ENCODE results near the gene VSTM1. TPM values are rescaled to one million over a fixed set of nuclear protein-coding genes. Genes with fewer than 3 reads are reported as not detected.

The VSTM1 gene
- total RNA-seq, 4 donors from 2014 or later = not detected

GRCh38 chr19:53994811-53995210, 68.9 kb downstream of the VSTM1 start:
- TF ChIP-seq EP300 (IDR thresholded peaks at IDR 0.05) (no peak), POLR2A (IDR thresholded peaks at IDR 0.05) (no peak), CTCF (IDR thresholded peaks at IDR 0.05) (no peak), POLR2AphosphoS5 (IDR thresholded peaks at IDR 0.05) (no peak)
- Histone ChIP-seq H3K27ac (no peak overlapping the region), H3K4me1 (peaks cover 0 to 16% (median 4%) of the 10 kb centered on the region in 3 donors), H3K27me3 (peaks cover 88% of the 10 kb centered on the region), H3K4me3 (no peak overlapping the region), H3K36me3 (no peaks in the 10 kb centered on the region), H3K9me3 (no peaks in the 10 kb centered on the region)
- no peak for ATAC-seq
- 73 to 80% methylated on average over 5 of the region's 5 CpGs for WGBS, 2 donors (ENCODE audit: low coverage in 1 of 2)

- no peak for TF ChIP-seq POLR2A (IDR thresholded peaks at IDR 0.05)
- no peak for TF ChIP-seq CTCF (IDR thresholded peaks at IDR 0.05)
- TF ChIP-seq POLR2AphosphoS5 (IDR thresholded peaks at IDR 0.05) = no peak
- TF ChIP-seq EP300 (IDR thresholded peaks at IDR 0.05) = no peak
- H3K27ac ChIP-seq = no peak overlapping the region
Measured at GRCh38 chr19:53993448-53993847, 70.2 kb downstream of the VSTM1 start.

GRCh38 chr19:53992815-53993214, 70.9 kb downstream of the VSTM1 start:
- TF ChIP-seq EP300 (IDR thresholded peaks at IDR 0.05) (no peak), POLR2A (IDR thresholded peaks at IDR 0.05) (no peak), POLR2AphosphoS5 (IDR thresholded peaks at IDR 0.05) (no peak), CTCF (IDR thresholded peaks at IDR 0.05) (no peak)
- Histone ChIP-seq H3K27me3 (peaks cover 83% of the 10 kb centered on the region), H3K36me3 (no peaks in the 10 kb centered on the region), H3K4me1 (peaks cover 0 to 19% (median 4%) of the 10 kb centered on the region in 3 donors), H3K4me3 (no peak overlapping the region), H3K27ac (no peak overlapping the region), H3K9me3 (no peaks in the 10 kb centered on the region)
- 40% methylated on average over 1 of the region's 43 CpGs; no CpG with 5 or more reads in 1 of the 2 donors for WGBS, 2 donors (ENCODE audit: low coverage in 1 of 2)
- no peak for ATAC-seq

More at GRCh38 chr19:53993448-53993847, 70.2 kb downstream of the VSTM1 start:
- H3K4me1 ChIP-seq = peaks cover 0 to 19% (median 4%) of the 10 kb centered on the region in 3 donors
- no peaks in the 10 kb centered on the region for H3K9me3 ChIP-seq
- no peak for ATAC-seq
- no peak overlapping the region for H3K4me3 ChIP-seq
- H3K36me3 ChIP-seq = no peaks in the 10 kb centered on the region
- WGBS, 2 donors (ENCODE audit: low coverage in 1 of 2) = 43% methylated on average over 2 of the region's 3 CpGs; no CpG with 5 or more reads in 1 of the 2 donors
- peaks cover 83% of the 10 kb centered on the region for H3K27me3 ChIP-seq

- no peak for TF ChIP-seq CTCF (IDR thresholded peaks at IDR 0.05)
- TF ChIP-seq EP300 (IDR thresholded peaks at IDR 0.05) = no peak
- TF ChIP-seq POLR2A (IDR thresholded peaks at IDR 0.05) = no peak
- no peak for TF ChIP-seq POLR2AphosphoS5 (IDR thresholded peaks at IDR 0.05)
- Histone ChIP-seq H3K36me3 (no peaks in the 10 kb centered on the region), H3K9me3 (no peaks in the 10 kb centered on the region), H3K27ac (no peak overlapping the region), H3K27me3 (peaks cover 88% of the 10 kb centered on the region), H3K4me1 (peaks cover 0 to 19% (median 4%) of the 10 kb centered on the region in 3 donors), H3K4me3 (no peak overlapping the region)
- ATAC-seq = no peak
- WGBS, 2 donors (ENCODE audit: low coverage in 1 of 2) = 58 to 76% methylated on average over 4 to 5 of the region's 9 CpGs
Measured at GRCh38 chr19:53992211-53992610, 71.5 kb downstream of the VSTM1 start.

All from gastroesophageal sphincter (tissue), 4 donors.